GM19372 (cell line): Measurements from ENCODE around the gene USP7.

Experiments used
- ATAC-seq: cut with Tn5 transposase; IDR thresholded peaks from one replicate; pipeline ENCODE4 v1.9.1; 2021; ENCODE audit warnings: mild to moderate bottlenecking, low read depth, moderate library complexity; ENCODE audit not compliant: unreplicated experiment

The USP7 gene

GRCh38 chr16:8955828-8956227, 7.9 kb downstream of the USP7 start:
- no peak for ATAC-seq

GRCh38 chr16:8953064-8953463, 10.6 kb downstream of the USP7 start:
- no peak for ATAC-seq

- ATAC-seq: no peak
Measured at GRCh38 chr16:8952281-8952751, 11.4 kb downstream of the USP7 start.

- ATAC-seq: no peak
Measured at GRCh38 chr16:8951447-8952280, 12.0 kb downstream of the USP7 start.

- ATAC-seq: no peak
Measured at GRCh38 chr16:8950580-8951077, 13.1 kb downstream of the USP7 start.

- ATAC-seq: no peak
Measured at GRCh38 chr16:8949536-8950418, 13.9 kb downstream of the USP7 start.

GRCh38 chr16:8948831-8949230, 14.9 kb downstream of the USP7 start:
- no peak for ATAC-seq

GRCh38 chr16:8948069-8948593, 15.6 kb downstream of the USP7 start:
- no peak for ATAC-seq

- no peak for ATAC-seq
Measured at GRCh38 chr16:8946544-8946943, 17.2 kb downstream of the USP7 start.

- ATAC-seq: no peak
Measured at GRCh38 chr16:8945626-8946296, 17.9 kb downstream of the USP7 start.

GRCh38 chr16:8943966-8944759, 19.5 kb downstream of the USP7 start:
- peak; percentile 79 for ATAC-seq

- no peak for ATAC-seq
Measured at GRCh38 chr16:8943001-8943763, 20.5 kb downstream of the USP7 start.

- no peak for ATAC-seq
Measured at GRCh38 chr16:8941718-8942344, 21.9 kb downstream of the USP7 start.

GRCh38 chr16:8937803-8938202, 25.9 kb downstream of the USP7 start:
- no peak for ATAC-seq

GRCh38 chr16:8936421-8936820, 27.3 kb downstream of the USP7 start:
- ATAC-seq: peak; percentile 79

GRCh38 chr16:8935989-8936388, 27.7 kb downstream of the USP7 start:
- ATAC-seq: no peak

GRCh38 chr16:8934601-8935000, 29.1 kb downstream of the USP7 start:
- no peak for ATAC-seq

- ATAC-seq: no peak
Measured at GRCh38 chr16:8931859-8932258, 31.8 kb downstream of the USP7 start.
